Measurements from ENCODE around the gene NSUN7. TPM values are rescaled to one million over a fixed set of nuclear protein-coding genes. Genes with fewer than 3 reads are reported as not detected.

NSUN7 gene
- total RNA-seq, 2 donors from 2014 or later: 12.6 to 14.3 TPM

- Histone ChIP-seq H3K27me3 (replicated peaks; ENCODE audit: insufficient read depth) (no peaks in the 10 kb centered on the region), H3K4me3 (peak overlapping the region; percentile 19 to 30), H3K9me3 (no peaks in the 10 kb centered on the region), H3K4me1 (replicated peaks) (no peaks in the 10 kb centered on the region), H3K27ac (no peak overlapping the region), H3K36me3 (no peaks in the 10 kb centered on the region)
- WGBS: 1% methylated on average over 21 of the region's 51 CpGs
- TF ChIP-seq CTCF (IDR thresholded peaks at IDR 0.05): no peak
- no peak for TF ChIP-seq POLR2A (IDR thresholded peaks at IDR 0.05)
- TF ChIP-seq POLR2AphosphoS5 (IDR thresholded peaks at IDR 0.05): no peak
- DNase-seq (ENCODE audit: low spot score): peak; percentile 45
- intact Hi-C loops (cut with DNase I): no loop called here
These were observed 107.1 kb downstream of the NSUN7 start for GRCh38 chr4:40856840-40857362.

GRCh38 chr4:40857956-40858355, 108.2 kb downstream of the NSUN7 start:
- Histone ChIP-seq H3K27ac (no peak overlapping the region), H3K27me3 (replicated peaks; ENCODE audit: insufficient read depth) (no peaks in the 10 kb centered on the region), H3K4me1 (replicated peaks) (no peaks in the 10 kb centered on the region), H3K36me3 (no peaks in the 10 kb centered on the region), H3K9me3 (no peaks in the 10 kb centered on the region), H3K4me3 (no peak overlapping the region)
- no peak for DNase-seq (ENCODE audit: low spot score)
- WGBS: 58% methylated on average over 2 of the region's 2 CpGs
- no peak for TF ChIP-seq POLR2A (IDR thresholded peaks at IDR 0.05)
- no peak for TF ChIP-seq POLR2AphosphoS5 (IDR thresholded peaks at IDR 0.05)
- TF ChIP-seq CTCF (IDR thresholded peaks at IDR 0.05): no peak
- intact Hi-C loops (cut with DNase I): no loop called here

GRCh38 chr4:40858962-40859361, 109.2 kb downstream of the NSUN7 start:
- Histone ChIP-seq H3K4me3 (no peak overlapping the region), H3K9me3 (no peaks in the 10 kb centered on the region), H3K4me1 (replicated peaks) (no peaks in the 10 kb centered on the region), H3K27me3 (replicated peaks; ENCODE audit: insufficient read depth) (no peaks in the 10 kb centered on the region), H3K27ac (no peak overlapping the region), H3K36me3 (no peaks in the 10 kb centered on the region)
- 96% methylated on average over 2 of the region's 2 CpGs for WGBS
- intact Hi-C loops (cut with DNase I): no loop called here
- TF ChIP-seq POLR2A (IDR thresholded peaks at IDR 0.05): no peak
- no peak for DNase-seq (ENCODE audit: low spot score)

Small RNAs within 50 kb of the gene (small RNA-seq; reads per million reads assigned to genes)
- gene RF00019: 0 reads per million in 2 donors

Other genes starting within 250 kb of the NSUN7 start
- gene RBM47, start 120.1 kb upstream of the NSUN7 start, total RNA-seq: 100 to 1,000 TPM; 241 to 302 TPM

All from prostate gland (tissue), 2 donors.